Head of caudate nucleus (tissue), 42 donors: ENCODE data around the gene LEF1.
A peak's percentile ranks its signal among the peaks of the same experiment; 100 is the strongest.

Source experiments
- DNase-seq, 42 donors: peaks; one replicate each; pipeline versions ENCODE4 v3.0.0 to v3.0.0-alpha.2; 2020 to 2021; ENCODE audit warnings: mixed read lengths in 7 of 42
- intact Hi-C: fragments of 100-400 bp; cut with DNase I; formaldehyde crosslinking; loops from one replicate; pipeline ENCODE4 v1.15.0; 2022

The LEF1 gene

DNA sequence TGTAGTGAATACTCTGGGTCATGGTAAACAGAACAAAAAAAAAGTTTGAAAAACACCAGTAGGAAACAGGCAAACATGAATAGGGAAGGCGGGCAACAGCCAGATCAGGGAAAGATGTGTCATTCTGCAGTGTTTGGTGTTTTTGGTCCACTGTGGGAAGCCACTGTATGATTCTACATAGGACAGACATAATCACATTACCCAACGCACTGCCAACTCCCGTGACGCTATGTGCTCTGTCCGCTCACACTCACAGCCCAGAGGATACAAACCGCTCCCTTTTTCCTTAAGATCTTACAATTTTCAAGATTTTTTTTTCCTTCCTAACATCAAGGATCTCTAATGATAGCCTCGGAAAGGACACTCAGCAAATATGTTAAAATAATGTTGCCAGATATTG is 119.7 kb downstream of the LEF1 start:
- DNase-seq = no peak
- intact Hi-C loops = no loop called here

DNA sequence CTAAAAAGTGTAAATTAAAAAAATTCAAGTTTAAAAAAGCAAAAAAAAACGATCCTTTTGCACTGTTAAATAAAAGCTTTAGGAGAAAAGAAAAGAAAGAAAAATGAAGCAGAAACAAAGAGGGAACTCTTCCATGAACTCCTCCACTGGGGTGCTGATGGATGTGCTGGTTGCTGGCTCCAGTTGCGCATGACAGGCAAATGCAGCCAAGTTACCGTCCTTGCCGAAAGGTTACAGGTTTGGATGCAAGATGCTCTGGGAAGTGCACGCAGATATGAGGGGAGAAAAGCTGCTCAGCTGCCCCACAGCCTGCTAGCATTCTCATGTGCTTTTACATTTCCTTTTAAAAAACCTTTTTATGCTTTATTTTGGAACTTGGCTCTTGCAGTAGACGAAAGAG is 120.6 kb downstream of the LEF1 start:
- DNase-seq = no peak
- intact Hi-C loops = no loop called here

DNA sequence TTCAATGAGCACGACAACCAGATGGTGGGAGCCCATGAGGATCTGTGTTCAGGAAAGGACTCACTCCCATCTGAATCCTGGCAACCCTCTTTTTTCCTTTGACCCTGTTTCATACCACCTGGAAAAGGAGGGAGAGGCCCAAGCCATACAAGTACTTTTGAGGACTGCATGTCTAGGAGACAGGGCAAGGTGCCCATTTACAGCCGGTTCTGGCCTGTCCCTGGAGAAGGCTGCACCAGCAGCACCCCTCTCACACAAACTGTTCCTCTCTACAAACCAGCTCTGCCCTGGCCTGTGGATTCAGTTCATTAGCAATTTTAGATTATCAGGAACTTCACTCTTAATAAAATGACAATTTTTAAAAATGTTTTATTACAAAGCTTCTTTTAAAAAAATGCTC is 121.5 kb downstream of the LEF1 start:
- DNase-seq = no peak
- intact Hi-C loops = no loop called here

DNA sequence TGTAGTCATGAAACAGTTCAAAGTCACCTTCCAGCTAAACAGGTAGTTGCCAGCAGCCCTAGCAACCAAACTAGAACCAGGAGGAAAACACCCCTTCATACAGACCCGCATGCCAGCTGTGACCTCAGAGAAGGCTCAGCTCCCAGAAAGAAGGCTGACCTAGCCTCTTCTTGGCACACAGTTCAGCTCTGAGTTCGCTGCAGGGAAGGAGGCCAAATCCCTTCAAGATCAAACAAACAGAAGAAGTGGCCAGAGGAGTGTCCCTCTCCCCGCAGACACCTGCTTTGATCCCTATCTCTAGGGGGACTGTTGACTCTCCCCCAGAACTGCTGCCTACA is 123.1 kb downstream of the LEF1 start:
- intact Hi-C loops = no loop called here
- peak in 12 of 42 donors; percentile 12 to 65 (median 24) for DNase-seq

DNA sequence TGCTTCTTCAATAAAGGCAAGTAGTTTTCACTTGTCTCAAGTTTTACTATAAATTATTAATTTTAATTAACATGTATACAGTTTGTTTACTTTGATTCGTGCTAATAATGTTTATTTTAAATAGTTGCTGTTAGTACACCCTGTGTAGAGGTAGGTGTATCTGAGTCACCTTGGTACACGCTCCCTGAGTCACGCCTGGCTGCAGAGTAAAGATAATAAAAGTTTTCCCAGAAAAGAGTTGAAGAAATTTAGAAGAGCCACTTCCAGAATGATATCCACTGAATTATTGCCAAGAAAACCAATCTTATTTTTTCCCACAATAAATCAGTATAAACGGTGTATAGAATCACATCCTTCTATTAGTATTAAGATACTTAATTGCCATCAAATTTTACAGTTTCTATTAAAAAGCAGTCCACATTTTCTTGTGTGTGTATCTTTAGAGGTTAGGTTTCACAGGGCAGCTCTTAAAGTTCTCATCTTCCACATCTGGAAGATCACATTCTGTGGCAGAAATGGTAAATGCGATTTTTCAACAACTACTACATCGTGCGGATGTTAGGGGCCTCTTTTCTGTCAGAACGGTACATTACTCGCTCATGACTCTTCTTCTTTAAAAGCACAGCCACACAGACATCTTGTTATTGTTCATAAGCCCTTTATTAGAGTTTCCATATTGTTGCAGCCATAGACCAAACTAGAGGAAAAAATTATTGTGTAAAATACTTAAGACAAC is 123.6 kb downstream of the LEF1 start:
- intact Hi-C loops = no loop called here
- DNase-seq = no peak

DNA sequence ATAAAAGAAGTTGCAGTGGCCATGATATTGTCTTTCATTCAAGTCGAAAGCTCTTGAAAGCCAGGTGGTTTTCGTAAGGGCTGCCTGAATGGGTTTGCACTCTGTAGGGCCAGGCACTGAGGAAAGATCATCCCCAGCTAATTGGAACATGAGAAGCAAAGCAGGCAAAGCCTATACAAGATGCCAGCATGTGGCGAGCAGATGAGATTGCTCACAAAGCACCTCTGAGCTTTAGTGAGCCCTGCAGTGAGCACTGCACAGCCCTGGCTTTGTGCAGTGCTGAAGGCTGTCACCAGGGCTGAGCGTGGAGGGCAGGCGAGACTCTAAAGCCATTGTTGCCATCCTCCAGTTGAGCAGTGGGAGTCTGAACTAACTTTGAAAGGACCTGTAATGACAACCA is 125.2 kb downstream of the LEF1 start:
- no peak for DNase-seq
- intact Hi-C loops = no loop called here

DNA sequence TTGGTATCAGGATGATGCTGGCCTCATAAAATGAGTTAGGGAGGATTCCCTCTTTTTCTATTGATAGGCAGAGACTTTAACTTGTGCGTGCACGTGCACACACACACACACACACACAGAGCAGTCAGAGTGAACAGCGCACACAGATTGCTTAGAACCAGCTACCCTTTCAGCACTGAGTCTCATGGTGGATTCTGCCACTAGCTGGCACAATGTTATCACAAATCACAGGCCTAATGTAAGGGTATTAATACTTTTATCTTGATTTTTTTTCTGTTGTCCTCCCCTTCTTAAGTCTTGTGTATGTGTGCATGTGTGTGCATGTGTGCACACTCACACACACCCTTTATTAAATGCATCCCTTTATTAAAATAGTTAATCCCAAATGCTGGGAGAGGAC is 125.8 kb downstream of the LEF1 start:
- no peak for DNase-seq
- intact Hi-C loops = no loop called here

DNA sequence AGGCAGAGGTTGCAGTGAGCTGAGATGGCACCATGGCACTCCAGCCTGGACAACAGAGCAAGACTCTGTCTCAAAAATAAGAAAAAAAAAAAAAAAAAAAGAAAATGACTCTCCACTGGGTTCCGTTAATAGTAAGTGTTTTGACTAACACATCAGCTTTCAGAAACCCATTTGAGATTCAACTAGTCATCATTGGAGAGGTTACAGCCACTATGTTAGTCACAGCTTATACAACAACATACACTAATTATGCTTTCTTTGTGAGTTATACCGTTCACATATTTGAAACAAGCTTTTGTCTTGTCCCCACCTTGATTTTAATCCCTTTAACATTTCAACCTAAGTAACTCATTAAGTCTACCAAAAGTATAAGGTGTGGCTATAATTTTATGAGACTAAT is 130.8 kb downstream of the LEF1 start:
- intact Hi-C loops = no loop called here
- DNase-seq = no peak

DNA sequence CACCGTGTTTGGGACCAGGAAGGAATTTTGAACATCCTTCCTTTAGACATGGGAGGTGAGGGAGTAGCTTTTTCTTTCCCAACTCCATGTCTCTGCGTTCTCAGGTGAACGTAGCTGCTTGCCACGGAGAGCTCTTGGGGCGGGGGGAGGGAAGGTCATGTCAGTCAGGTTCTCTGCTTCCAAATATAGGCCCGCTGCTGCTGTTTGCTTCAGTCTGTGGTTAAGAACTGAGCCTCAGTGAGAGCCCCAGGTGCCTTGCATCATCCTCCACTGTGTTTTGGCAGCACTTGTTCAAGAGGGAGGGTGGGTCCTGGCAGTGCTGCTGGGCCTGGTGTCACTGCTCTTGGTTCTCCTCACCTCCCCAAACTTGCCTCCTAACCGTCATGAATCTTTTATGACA is 132.5 kb downstream of the LEF1 start:
- intact Hi-C loops = no loop called here

DNA sequence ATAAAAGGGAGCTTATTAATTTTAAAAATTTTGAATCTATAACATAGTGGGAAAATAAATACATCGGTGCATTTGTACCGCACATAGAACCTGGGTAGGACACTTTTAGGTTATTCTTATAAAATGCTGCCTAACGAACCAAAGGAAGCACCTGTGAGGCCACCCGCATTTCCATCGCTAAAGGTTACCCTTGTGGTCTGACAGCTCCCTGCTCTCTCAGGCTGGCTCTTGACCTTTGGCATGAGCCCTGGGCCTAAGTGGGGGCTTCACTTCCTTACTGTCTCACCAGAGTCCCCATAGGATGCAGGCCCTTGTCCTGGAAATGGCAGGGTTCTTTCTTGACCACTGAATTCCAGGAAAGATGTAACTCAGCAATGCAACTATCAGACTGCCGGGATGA is 133.0 kb downstream of the LEF1 start:
- DNase-seq = no peak
- intact Hi-C loops = no loop called here

More for the DNA sequence above, 132.5 kb downstream of the LEF1 start:
- no peak for DNase-seq

DNA sequence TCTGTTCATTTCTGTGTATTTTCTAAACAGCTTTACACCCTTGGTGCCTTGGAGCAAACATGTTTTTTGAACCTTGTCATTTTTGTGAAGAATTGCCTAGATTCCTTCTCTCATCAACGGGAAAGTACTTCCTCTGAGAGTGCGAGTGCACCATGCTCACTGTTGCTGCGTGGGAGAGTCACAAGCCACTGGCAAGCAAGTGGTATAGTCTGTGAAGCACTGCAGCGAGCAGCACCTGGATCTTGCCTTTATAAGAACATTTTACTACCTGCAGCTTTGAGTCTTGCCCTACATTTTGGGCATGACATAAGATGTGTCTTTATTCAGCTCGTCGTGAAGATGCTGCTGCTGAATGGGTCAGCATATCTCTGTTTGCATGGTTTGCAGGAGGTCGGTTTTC is 134.2 kb downstream of the LEF1 start:
- intact Hi-C loops = no loop called here
- peak in 32 of 42 donors; percentile 9 to 70 (median 47) for DNase-seq

DNA sequence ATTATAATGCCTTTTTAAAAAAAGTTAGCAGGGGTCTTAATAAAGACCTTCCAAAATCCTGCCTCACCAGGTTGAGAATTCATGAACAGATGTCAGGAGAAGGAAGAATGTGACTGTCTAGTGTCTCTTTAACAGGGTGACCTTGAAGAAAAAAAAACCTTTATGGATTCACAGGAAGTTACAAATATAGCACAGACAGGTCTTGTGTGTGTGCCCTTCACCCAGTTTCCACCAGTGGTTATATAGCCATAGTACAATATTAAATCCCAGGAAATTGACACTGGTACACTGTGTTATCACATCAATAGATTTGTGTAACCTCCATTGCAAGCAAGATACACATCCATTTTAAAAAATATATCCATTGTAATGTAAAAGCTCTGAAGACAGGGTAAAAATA is 135.4 kb downstream of the LEF1 start:
- intact Hi-C loops = no loop called here
- DNase-seq = no peak

DNA sequence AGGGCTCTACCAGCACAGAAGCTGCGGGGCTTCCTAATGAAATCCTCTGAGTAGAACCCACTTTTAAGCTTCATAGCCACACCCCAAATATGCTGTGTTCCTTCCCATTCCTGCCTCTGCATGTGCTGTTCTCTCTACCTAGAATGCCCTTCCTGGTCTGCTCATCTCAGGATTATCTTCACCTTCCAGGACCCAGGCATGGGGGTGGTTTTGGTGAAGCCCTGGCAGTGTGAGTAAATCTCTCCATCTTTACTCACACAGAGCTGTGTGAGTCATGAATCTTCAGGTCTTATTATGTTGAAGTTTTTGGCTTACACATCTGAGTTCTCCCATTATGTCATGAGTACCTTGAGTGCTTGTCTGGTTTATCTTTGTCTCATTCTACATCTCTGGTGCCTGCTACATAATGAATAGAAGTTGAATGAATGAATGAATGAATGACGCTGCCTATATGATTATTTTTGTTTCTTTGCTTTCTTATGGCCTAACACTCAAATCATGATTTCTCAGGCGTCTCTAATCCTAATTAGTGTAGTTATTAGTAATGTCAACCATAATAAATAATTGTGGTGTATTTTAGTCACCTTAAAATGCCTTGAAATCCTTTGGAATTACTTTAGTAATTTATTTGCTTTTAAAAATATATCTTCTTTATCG is 137.2 kb downstream of the LEF1 start:
- intact Hi-C loops = no loop called here

DNA sequence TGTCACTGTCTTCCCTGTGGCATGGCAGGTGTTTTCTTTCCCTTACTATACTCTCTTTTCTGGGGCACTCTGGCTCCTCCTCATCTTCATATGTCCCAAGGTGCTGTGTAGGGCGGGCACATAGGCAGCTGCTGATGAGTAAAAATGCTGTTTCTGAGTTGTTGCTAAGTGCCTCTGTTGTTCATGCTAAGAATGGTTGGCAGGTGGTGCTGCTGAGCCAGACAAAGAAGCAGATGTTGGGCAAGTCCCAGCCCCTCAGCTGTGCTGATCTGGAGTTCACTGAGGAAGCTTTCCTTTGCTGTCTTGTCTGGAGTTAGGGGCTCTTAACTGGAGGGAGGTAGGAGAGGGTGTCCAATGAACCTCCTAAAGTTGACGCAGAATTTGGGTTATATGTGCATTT is 138.4 kb downstream of the LEF1 start:
- intact Hi-C loops = no loop called here
- peak in 34 of 42 donors; percentile 12 to 73 (median 44) for DNase-seq

More for the DNA sequence above, 137.2 kb downstream of the LEF1 start:
- DNase-seq = no peak

DNA sequence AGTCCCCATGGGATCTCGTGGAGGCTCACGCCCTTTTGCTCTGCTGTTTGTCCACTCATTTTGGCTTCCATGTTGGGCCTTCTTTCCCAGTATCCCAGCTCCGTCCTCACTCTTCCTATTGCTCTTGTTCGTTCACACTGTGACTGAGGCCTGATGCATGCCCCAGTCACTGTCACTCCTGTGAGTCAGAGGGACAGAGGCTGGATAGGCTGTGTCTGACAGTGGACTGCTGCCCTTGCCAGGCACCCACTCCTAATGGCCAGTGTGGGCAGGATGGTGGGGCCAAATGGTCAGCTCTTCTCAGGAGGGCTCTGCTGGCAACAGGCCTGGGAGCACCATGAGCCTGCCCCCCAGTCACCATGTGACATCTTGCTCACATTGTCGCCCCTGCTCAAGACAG is 139.0 kb downstream of the LEF1 start:
- no peak for DNase-seq
- intact Hi-C loops = loop anchor here (5.0 kb wide), 1 partner anchor 543 kb away; no protein-coding TSS in a partner anchor

DNA sequence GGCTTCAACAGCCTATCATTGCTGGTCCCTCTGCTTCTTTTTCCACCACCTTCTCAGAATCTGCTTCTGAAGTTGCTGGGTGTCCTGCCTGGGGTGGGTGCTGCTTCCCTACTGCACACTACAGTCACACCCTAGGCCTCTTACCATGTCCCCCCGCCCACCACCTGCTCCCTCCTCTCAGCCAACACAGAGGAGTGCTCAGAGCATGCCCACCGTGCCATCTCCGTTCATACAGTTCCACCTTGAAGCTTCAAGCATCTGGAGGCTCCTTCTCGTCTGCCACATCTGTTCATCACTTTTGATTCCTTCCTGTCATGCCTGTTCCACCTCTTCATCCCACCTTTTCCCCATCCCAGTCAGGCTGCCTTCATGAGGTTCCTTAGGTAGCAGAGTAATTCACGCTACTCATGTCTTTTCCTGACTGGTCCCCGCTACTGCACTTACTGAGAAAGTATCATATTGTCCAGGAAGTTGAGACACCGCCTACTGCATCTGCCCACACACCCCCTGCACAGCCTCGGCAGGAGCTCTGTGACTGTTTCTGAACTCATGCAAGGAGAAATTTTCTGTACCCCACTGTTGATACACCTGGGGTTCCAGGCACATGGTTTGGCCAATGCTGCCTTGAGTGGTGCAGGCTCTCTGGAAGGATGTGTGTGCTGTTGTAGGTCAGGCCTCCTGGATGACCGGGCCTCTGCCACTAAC is 139.6 kb downstream of the LEF1 start:
- DNase-seq = peak in 1 of 42 donors; percentile 10
- intact Hi-C loops = loop anchor here (5.0 kb wide), 1 partner anchor 543 kb away; no protein-coding TSS in a partner anchor

DNA sequence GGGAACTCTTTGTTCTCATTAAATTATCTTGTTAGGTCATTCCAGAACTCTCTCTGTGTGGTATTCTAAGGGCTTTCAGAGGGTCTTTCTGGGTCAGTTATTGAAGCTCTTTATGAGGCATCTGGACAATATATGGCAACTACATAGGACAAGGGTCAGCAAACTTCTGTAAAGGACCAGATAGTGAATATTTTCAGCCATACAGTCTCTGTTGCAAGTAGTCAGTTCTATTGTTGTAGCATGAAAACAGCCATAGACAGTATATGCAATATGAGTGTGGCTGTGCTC is 143.9 kb downstream of the LEF1 start:
- intact Hi-C loops = loop anchor here (5.0 kb wide), 1 partner anchor 547 kb away; no protein-coding TSS in a partner anchor
- DNase-seq = no peak

DNA sequence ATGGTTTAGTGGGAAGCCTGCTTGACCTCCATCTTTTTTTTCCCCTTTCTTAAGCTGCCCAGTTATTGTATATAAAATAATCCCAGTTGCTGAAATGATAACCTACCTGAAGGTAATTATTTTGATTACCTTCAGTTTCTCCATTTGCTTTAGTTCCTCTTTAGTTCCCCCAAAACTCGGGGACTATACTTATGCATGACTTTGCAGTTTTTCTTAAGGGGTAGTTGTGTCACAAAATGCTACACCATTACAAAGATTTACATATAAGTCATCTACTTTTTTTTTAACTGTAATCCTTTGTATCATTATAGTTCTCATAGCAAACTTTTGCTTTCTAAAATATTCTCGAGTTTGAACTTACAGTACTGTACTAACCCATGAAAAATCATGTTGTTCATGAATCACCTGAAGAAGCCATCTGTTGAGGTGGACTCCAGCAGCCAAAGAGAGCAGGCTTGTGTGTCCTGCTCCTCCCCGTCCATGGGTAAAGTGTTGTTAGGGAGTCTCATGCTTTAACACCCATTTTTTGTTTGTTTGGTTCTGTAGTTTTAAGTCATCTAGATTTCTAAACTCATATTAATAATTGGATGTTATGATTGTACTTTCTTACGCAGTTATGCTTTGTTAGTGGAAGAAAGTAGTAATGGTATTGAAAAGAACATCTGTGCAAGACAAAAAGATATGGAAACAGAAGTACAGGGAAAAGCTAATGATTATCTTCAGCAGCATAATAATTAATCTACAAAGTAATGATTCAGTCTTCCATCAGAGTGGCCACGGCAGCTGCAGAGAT is 144.5 kb downstream of the LEF1 start:
- DNase-seq = no peak
- intact Hi-C loops = no loop called here

DNA sequence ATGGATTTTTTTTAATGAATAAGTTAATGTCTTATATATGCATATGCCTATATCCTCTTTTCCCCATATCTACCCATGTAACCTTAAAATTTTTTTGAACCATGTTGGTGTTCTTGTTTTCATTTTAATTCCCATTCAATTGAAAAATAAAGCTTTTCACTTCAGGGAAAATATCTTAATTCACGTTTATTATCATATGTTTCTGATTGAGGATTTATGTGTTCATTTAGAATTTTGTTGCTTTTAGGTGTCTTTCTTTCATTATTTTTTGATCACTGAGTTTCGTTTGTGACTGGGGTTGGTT is 149.9 kb downstream of the LEF1 start:
- intact Hi-C loops = no loop called here
- DNase-seq = no peak
